Transverse colon (tissue), 4 donors: ENCODE data around the gene HECW1. TPM values are rescaled to one million over a fixed set of nuclear protein-coding genes. Genes with fewer than 3 reads are reported as not detected.

ENCODE experiments used
- DNase-seq: peaks from one replicate; pipeline ENCODE4 v3.0.0-alpha.2; 2019
- H3K27ac ChIP-seq, 4 donors: fragments of 200-600 bp; sonication (generic); 2 replicates each; pipeline ENCODE4 v1.5.1; 2016 to 2018; ENCODE audit warnings: inconsistent platforms in 4 of 4
- H3K27me3 ChIP-seq: fragments of 200-600 bp; sonication (generic); 2 replicates; pipeline ENCODE4 v1.5.1; 2017; ENCODE audit warnings: inconsistent platforms
- H3K36me3 ChIP-seq, 4 donors: fragments of 200-600 bp; sonication (generic); 2 replicates each; pipeline ENCODE4 v1.5.1; 2017 to 2019; ENCODE audit warnings: inconsistent platforms in 4 of 4
- H3K4me1 ChIP-seq, 4 donors: fragments of 200-600 bp; sonication (generic); 2 replicates each; pipeline ENCODE4 v1.5.1; 2017 to 2020; ENCODE audit warnings: inconsistent platforms in 4 of 4
- H3K4me3 ChIP-seq, 4 donors: fragments of 200-600 bp; sonication (generic); 1 replicate in 1 of 4; 2 replicates in 3 of 4; pipeline versions ENCODE4 v1.5.1 to v1.6.1; 2017 to 2019; ENCODE audit warnings: inconsistent platforms in 4 of 4
- H3K9me3 ChIP-seq, 2 donors: fragments of 200-600 bp; sonication (generic); 2 replicates each; pipeline ENCODE4 v1.5.1; 2017 to 2019; ENCODE audit warnings: inconsistent platforms in 2 of 2
- CTCF ChIP-seq, 5 experiments: fragments of 200-600 bp in 3 of 5; fragments of 450-650 bp in 2 of 5; sonication (generic) in 3 of 5; IDR thresholded peaks; 1 replicate in 2 of 5; 2 replicates in 3 of 5; pipeline ENCODE4 v1.5.1; 2016 to 2017; ENCODE audit warnings: antibody characterized with exemption in 5 of 5, inconsistent platforms in 3 of 5, mild to moderate bottlenecking in 2 of 5, moderate library complexity in 1 of 5
- EP300 ChIP-seq: sonication (generic); formaldehyde crosslinking; IDR thresholded peaks from one replicate; pipeline ENCODE4 v1.6.1; 2017; ENCODE audit warnings: antibody characterized with exemption, low read depth
- POLR2A ChIP-seq: fragments of 450-650 bp; IDR thresholded peaks from one replicate; pipeline ENCODE4 v1.6.1; 2016; ENCODE audit warnings: antibody characterized with exemption, mild to moderate bottlenecking, moderate library complexity
- POLR2AphosphoS5 ChIP-seq, 3 donors: sonication (generic); formaldehyde crosslinking; IDR thresholded peaks; one replicate each; pipeline ENCODE4 v1.6.1; 2016; ENCODE audit warnings: antibody characterized with exemption in 3 of 3
- WGBS, 2 donors: methylation state at CpG; one replicate each; pipeline ENCODE4 v1.1.5; 2018; ENCODE audit warnings: low coverage in 1 of 2; 5-methylcytosine and 5-hydroxymethylcytosine counted together
- in situ Hi-C, 4 donors: fragments of 200-750 bp; cut with MboI; loops; one replicate each; pipeline versions ENCODE4 v1.15.0 to v1.15.1; 2017; ENCODE audit warnings: low sequenced_read_pairs in 3 of 4, low pct_ligation_motif_present in 1 of 4, low pct_unique_long_range_greater_than_20kb in 1 of 4
- intact Hi-C: fragments of 100-400 bp; cut with DNase I; formaldehyde crosslinking; loops from one replicate; pipeline ENCODE4 v1.15.1; 2023; ENCODE audit warnings: low total_unique reads
- total RNA-seq, 4 donors: library from RNA; depleted of rRNA; stranded (reverse); fragments of >200 nt; gene quantifications; one replicate each; pipeline ENCODE4 v1.1.0, GENCODE V29; 2016

The HECW1 gene
- total RNA-seq, 4 donors from 2014 or later, result 1.1 to 1.4 TPM; not detected in 2

DNA sequence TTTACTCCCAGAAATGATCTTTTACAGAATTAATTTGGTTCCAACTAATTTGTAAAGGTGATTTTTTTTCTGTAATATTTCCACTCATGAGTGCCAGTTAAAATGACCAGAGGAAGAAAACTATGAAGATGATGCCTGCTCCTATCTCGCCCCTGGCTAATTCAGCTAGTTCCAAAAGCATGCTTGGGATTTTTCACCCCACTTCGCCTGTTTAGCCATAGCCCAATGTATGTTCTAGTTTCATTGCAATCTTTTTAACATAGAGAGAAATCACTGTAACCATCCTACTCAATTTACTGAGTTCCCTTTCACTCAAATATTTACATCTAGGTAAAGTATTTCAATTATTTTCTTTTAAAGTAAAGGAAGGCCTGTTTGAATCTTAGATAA is 447.5 kb downstream of the HECW1 start:
- no peak overlapping the region for H3K4me3 ChIP-seq
- no peaks in the 10 kb centered on the region for H3K9me3 ChIP-seq
- H3K4me1 ChIP-seq, result no peaks in the 10 kb centered on the region
- no peaks in the 10 kb centered on the region for H3K36me3 ChIP-seq
- WGBS, 2 donors, result 50 to 94% methylated on average over 1 to 2 of the region's 2 CpGs
- intact Hi-C loops (no loop called here), in situ Hi-C loops (loop anchor here in 1 of 4 donors (25.0 kb wide), 1 partner anchor 277 kb away; no protein-coding TSS in a partner anchor)
- no peak for DNase-seq
- no peak for TF ChIP-seq CTCF (IDR thresholded peaks at IDR 0.05)
- no peak for TF ChIP-seq POLR2A
- no peak for TF ChIP-seq POLR2AphosphoS5 (IDR thresholded peaks at IDR 0.05)
- no peak for TF ChIP-seq EP300
- no peak overlapping the region for H3K27ac ChIP-seq
- H3K27me3 ChIP-seq, result peaks cover 7% of the 10 kb centered on the region

DNA sequence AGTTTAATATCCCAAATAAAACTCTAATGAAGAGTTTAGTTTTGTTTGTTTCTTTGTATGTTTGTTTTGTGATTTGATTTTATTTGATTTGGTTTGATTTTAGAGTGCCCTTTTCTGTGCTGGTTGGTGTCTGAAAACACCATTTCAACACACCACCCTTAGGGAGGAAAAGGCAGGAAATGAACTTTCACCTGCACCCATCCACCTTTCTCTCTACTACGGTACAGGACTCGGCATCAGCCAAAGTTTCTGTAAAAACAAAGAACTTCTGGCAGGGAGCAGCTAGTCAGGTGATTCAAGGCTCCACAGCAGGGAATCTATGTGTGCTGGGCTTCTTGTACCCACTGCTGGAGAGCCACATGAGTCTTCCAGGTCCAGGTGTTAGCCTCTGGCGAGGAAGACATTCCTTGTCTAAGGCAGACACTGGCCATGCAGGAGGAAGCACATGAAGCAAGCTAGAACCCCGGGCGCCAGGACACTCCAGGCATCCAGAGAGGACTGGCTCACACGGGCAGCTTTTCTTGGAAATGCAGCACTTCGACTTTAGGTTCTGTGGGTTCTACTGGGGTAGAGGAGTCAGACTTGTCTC is 448.4 kb downstream of the HECW1 start:
- Histone ChIP-seq H3K4me1 (no peaks in the 10 kb centered on the region), H3K4me3 (no peak overlapping the region), H3K36me3 (no peaks in the 10 kb centered on the region), H3K9me3 (no peaks in the 10 kb centered on the region), H3K27ac (no peak overlapping the region), H3K27me3 (peaks cover 7% of the 10 kb centered on the region)
- TF ChIP-seq CTCF (IDR thresholded peaks at IDR 0.05) (no peak), POLR2AphosphoS5 (IDR thresholded peaks at IDR 0.05) (no peak), POLR2A (no peak), EP300 (no peak)
- 73 to 78% methylated on average over 2 to 7 of the region's 7 CpGs for WGBS, 2 donors
- DNase-seq, result no peak
- intact Hi-C loops (no loop called here), in situ Hi-C loops (loop anchor here in 1 of 4 donors (25.0 kb wide), 1 partner anchor 276 kb away; no protein-coding TSS in a partner anchor)

- TF ChIP-seq EP300, result no peak
- TF ChIP-seq CTCF (IDR thresholded peaks at IDR 0.05), result no peak
- no peak for TF ChIP-seq POLR2AphosphoS5 (IDR thresholded peaks at IDR 0.05)
- TF ChIP-seq POLR2A, result no peak
- in situ Hi-C loops, result loop anchor here in 1 of 4 donors (25.0 kb wide), 1 partner anchor 275 kb away; no protein-coding TSS in a partner anchor
- no peak for DNase-seq
- peaks cover 7% of the 10 kb centered on the region for H3K27me3 ChIP-seq
- intact Hi-C loops, result no loop called here
- WGBS, 2 donors, result 88 to 100% methylated on average over 3 of the region's 3 CpGs
- H3K27ac ChIP-seq, result no peak overlapping the region
- no peak overlapping the region for H3K4me3 ChIP-seq
- H3K36me3 ChIP-seq, result no peaks in the 10 kb centered on the region
- H3K9me3 ChIP-seq, result no peaks in the 10 kb centered on the region
- H3K4me1 ChIP-seq, result no peaks in the 10 kb centered on the region
These were observed 449.9 kb downstream of the HECW1 start for GRCh38 chr7:43562383-43562782.

- in situ Hi-C loops, result loop anchor here in 1 of 4 donors (25.0 kb wide), 1 partner anchor 272 kb away; no protein-coding TSS in a partner anchor
- Histone ChIP-seq H3K4me1 (no peaks in the 10 kb centered on the region), H3K9me3 (no peaks in the 10 kb centered on the region), H3K36me3 (no peaks in the 10 kb centered on the region), H3K4me3 (no peak overlapping the region), H3K27me3 (peaks cover 4% of the 10 kb centered on the region), H3K27ac (no peak overlapping the region)
- no peak for DNase-seq
- intact Hi-C loops, result no loop called here
- no peak for TF ChIP-seq CTCF (IDR thresholded peaks at IDR 0.05)
- no peak for TF ChIP-seq POLR2AphosphoS5 (IDR thresholded peaks at IDR 0.05)
- TF ChIP-seq POLR2A, result no peak
- no peak for TF ChIP-seq EP300
- WGBS, 2 donors, result 33 to 38% methylated on average over 6 of the region's 6 CpGs
These were observed 453.3 kb downstream of the HECW1 start for GRCh38 chr7:43565786-43566185.
